H9 (cell line): ENCODE data around the gene HSD11B1. TPM values are rescaled to one million over a fixed set of nuclear protein-coding genes. Genes with fewer than 3 reads are reported as not detected.

Source experiments
- DNase-seq: peaks from one replicate; pipeline ENCODE4 v3.0.0-alpha.2; 2017
- H2AFZ ChIP-seq: one replicate; pipeline ENCODE4 v1.6.1; 2013; ENCODE audit warnings: mild to moderate bottlenecking, low read length, control low read depth, moderate library complexity
- H2AK5ac ChIP-seq: 2 replicates; pipeline ENCODE4 v1.6.1; 2013; ENCODE audit warnings: low read length, control low read depth, mixed read lengths; ENCODE audit not compliant: insufficient read length
- H2BK120ac ChIP-seq: one replicate; pipeline ENCODE4 v1.6.1; 2013; ENCODE audit warnings: low read depth, mild to moderate bottlenecking, low read length, control low read depth, inconsistent platforms; ENCODE audit not compliant: poor library complexity, severe bottlenecking
- H2BK12ac ChIP-seq: 2 replicates; pipeline ENCODE4 v1.6.1; 2013; ENCODE audit warnings: low read length, control low read depth, mixed read lengths, low read depth; ENCODE audit not compliant: insufficient read length
- H2BK15ac ChIP-seq: 2 replicates; pipeline ENCODE4 v1.6.1; 2013; ENCODE audit warnings: low read depth, low read length, control low read depth
- H2BK20ac ChIP-seq: one replicate; pipeline ENCODE4 v1.6.1; 2013; ENCODE audit warnings: low read depth, mild to moderate bottlenecking, low read length, control low read depth, inconsistent platforms; ENCODE audit not compliant: poor library complexity, severe bottlenecking
- H2BK5ac ChIP-seq: 2 replicates; pipeline ENCODE4 v1.6.1; 2013; ENCODE audit warnings: low read length, control low read depth, mixed read lengths; ENCODE audit not compliant: insufficient read length
- H3K14ac ChIP-seq: 2 replicates; pipeline ENCODE4 v1.6.1; 2013; ENCODE audit warnings: low read length, control low read depth; ENCODE audit not compliant: insufficient read depth
- H3K18ac ChIP-seq: 2 replicates; pipeline ENCODE4 v1.6.1; 2013; ENCODE audit warnings: low read depth, mild to moderate bottlenecking, mixed read lengths, low read length, control low read depth; ENCODE audit not compliant: insufficient read length
- H3K23ac ChIP-seq: 2 replicates; pipeline ENCODE4 v1.6.1; 2013; ENCODE audit warnings: low read length, control low read depth, mixed read lengths, low read depth; ENCODE audit not compliant: insufficient read length
- H3K23me2 ChIP-seq: 2 replicates; pipeline ENCODE4 v1.6.1; 2013; ENCODE audit warnings: low read depth, mild to moderate bottlenecking, mixed read lengths, low read length, control low read depth; ENCODE audit not compliant: insufficient read length, poor library complexity, severe bottlenecking
- H3K27ac ChIP-seq: 2 replicates; pipeline ENCODE4 v1.5.1; 2013; ENCODE audit warnings: low read length, control low read depth, mixed read lengths, low read depth; ENCODE audit not compliant: insufficient read length
- H3K27me3 ChIP-seq: 2 replicates; pipeline ENCODE4 v1.6.1; 2013; ENCODE audit warnings: low read length, control low read depth, inconsistent platforms; ENCODE audit not compliant: insufficient read depth
- H3K4ac ChIP-seq: 2 replicates; pipeline ENCODE4 v1.6.1; 2013; ENCODE audit warnings: low read depth, mild to moderate bottlenecking, control low read depth, inconsistent platforms, low read length, moderate library complexity
- H3K4me1 ChIP-seq: 2 replicates; pipeline ENCODE4 v1.6.1; 2013; ENCODE audit warnings: low read length, control low read depth, inconsistent platforms; ENCODE audit not compliant: insufficient read depth
- H3K4me2 ChIP-seq: 2 replicates; pipeline ENCODE4 v1.6.1; 2013; ENCODE audit warnings: low read length, control low read depth, mixed read lengths; ENCODE audit not compliant: insufficient read length, insufficient read depth
- H3K56ac ChIP-seq: 2 replicates; pipeline ENCODE4 v1.6.1; 2013; ENCODE audit warnings: low read depth, mild to moderate bottlenecking, mixed read lengths, low read length, control low read depth; ENCODE audit not compliant: insufficient read length
- H3K79me1 ChIP-seq: 2 replicates; pipeline ENCODE4 v1.6.1; 2013; ENCODE audit warnings: low read depth, mild to moderate bottlenecking, moderate library complexity, low read length, control low read depth, inconsistent platforms; ENCODE audit not compliant: insufficient read depth, poor library complexity, severe bottlenecking
- H3K79me2 ChIP-seq: 2 replicates; pipeline ENCODE4 v1.6.1; 2013; ENCODE audit warnings: low read length, control low read depth, inconsistent platforms; ENCODE audit not compliant: insufficient read depth
- H3K9ac ChIP-seq: 2 replicates; pipeline ENCODE4 v1.6.1; 2013; ENCODE audit warnings: low read length, control low read depth, mixed read lengths; ENCODE audit not compliant: insufficient read length; ENCODE audit errors: extremely low read depth
- H3K9me3 ChIP-seq: one replicate; pipeline ENCODE4 v1.6.1; 2013; ENCODE audit warnings: low read depth, low read length, inconsistent platforms; ENCODE audit not compliant: control insufficient read depth
- H3T11ph ChIP-seq: one replicate; pipeline ENCODE4 v1.6.1; 2013; ENCODE audit warnings: mild to moderate bottlenecking, low read length, control low read depth, inconsistent platforms
- H4K20me1 ChIP-seq: one replicate; pipeline ENCODE4 v1.6.1; 2013; ENCODE audit not compliant: control insufficient read depth, insufficient read length, insufficient read depth
- H4K5ac ChIP-seq: 2 replicates; pipeline ENCODE4 v1.6.1; 2013; ENCODE audit warnings: low read depth, mild to moderate bottlenecking, mixed read lengths, low read length, control low read depth; ENCODE audit not compliant: insufficient read length
- H4K8ac ChIP-seq: replicated peaks from 2 replicates; pipeline ENCODE4 v1.6.1; 2013; ENCODE audit warnings: low read length, control low read depth, mixed read lengths, low read depth; ENCODE audit not compliant: insufficient read length
- H4K91ac ChIP-seq: 2 replicates; pipeline ENCODE4 v1.6.1; 2013; ENCODE audit warnings: low read depth, mild to moderate bottlenecking, moderate library complexity, mixed read lengths, low read length, control low read depth; ENCODE audit not compliant: insufficient read length
- H3K27ac Mint-ChIP-seq, 3 experiments: 2 replicates in 2 of 3; 3 replicates in 1 of 3; pipeline ENCODE4 v1.8.0; 2020 to 2021; ENCODE audit warnings: mixed read lengths in 3 of 3, mild to moderate bottlenecking in 1 of 3, moderate library complexity in 1 of 3
- H3K27me3 Mint-ChIP-seq: 2 replicates; pipeline ENCODE4 v1.8.0; 2021; ENCODE audit warnings: low read depth, mild to moderate bottlenecking, moderate library complexity, mixed read lengths
- H3K36me3 Mint-ChIP-seq, 3 experiments: 2 replicates in 2 of 3; 3 replicates in 1 of 3; pipeline ENCODE4 v1.8.0; 2020 to 2021; ENCODE audit warnings: low read depth in 3 of 3, mixed read lengths in 3 of 3; ENCODE audit not compliant: insufficient read depth in 1 of 3
- H3K4me1 Mint-ChIP-seq, 2 experiments: 2 replicates each; pipeline ENCODE4 v1.8.0; 2020; ENCODE audit warnings: mixed read lengths in 2 of 2
- H3K4me3 Mint-ChIP-seq, 2 experiments: 2 replicates in 1 of 2; 3 replicates in 1 of 2; pipeline ENCODE4 v1.8.0; 2020 to 2021; ENCODE audit warnings: mild to moderate bottlenecking in 2 of 2, mixed read lengths in 2 of 2, moderate library complexity in 1 of 2
- H3K9me3 Mint-ChIP-seq, 2 experiments: 2 replicates in 1 of 2; 3 replicates in 1 of 2; pipeline ENCODE4 v1.8.0; 2020; ENCODE audit warnings: mild to moderate bottlenecking in 2 of 2, mixed read lengths in 2 of 2, moderate library complexity in 1 of 2
- WGBS: extraction: QIAGEN DNeasy Blood & Tissue Kit; methylation state at CpG from one replicate; pipeline ENCODE4 v1.1.7; 2013; ENCODE audit warnings: missing lambda C conversion rate, low lambda C conversion rate, mixed read lengths; ENCODE audit not compliant: insufficient read length; ENCODE audit errors: extremely low coverage; 5-methylcytosine and 5-hydroxymethylcytosine counted together
- total RNA-seq: library from RNA; stranded (reverse); gene quantifications from 2 replicates; pipeline ENCODE4 v1.2.1, GENCODE V29; 2021
- TF ChIP-seq, protein P1 (sequence below): fragments of 200-600 bp; sonication (generic); conservative IDR thresholded peaks from 3 replicates; pipeline ENCODE4 v1.8.0; 2021; ENCODE audit warnings: antibody characterized with exemption, mild to moderate bottlenecking

Gene HSD11B1
- total RNA-seq, 1 experiment from 2014 or later: not detected

DNA sequence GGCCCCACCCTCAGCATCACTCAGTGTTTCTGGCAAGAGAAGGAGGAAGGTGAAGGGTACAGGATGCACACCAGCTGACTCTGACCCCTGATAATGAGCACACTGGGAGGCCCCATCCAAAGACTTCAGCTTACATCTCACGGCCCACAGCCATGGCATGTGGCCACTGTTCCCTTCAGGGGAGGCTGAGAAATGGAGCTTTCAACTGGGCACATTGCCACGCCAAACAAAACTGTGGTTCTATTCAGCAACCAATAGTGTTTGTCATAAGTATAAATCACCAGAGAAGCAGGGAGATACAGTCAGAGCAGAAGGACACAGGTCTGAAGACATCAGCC, 38.5 kb downstream of the HSD11B1 start:
- Histone ChIP-seq H2BK120ac (no peak overlapping the region), H3K9ac (no peak overlapping the region), H2AK5ac (no peak overlapping the region), H3K23ac (no peak overlapping the region), H3K79me1 (no peaks in the 10 kb centered on the region), H2BK5ac (no peak overlapping the region), H4K5ac (no peak overlapping the region), H3K14ac (no peak overlapping the region), H2BK20ac (no peak overlapping the region), H3K27me3 (no peaks in the 10 kb centered on the region; the same call in 1 of the 2 replicates), H3K4ac (no peak overlapping the region), H3K4me1 (no peaks in the 10 kb centered on the region), H2AFZ (no peak overlapping the region), H3K18ac (no peak overlapping the region), H4K20me1 (no peaks in the 10 kb centered on the region), H2BK12ac (no peak overlapping the region), H3K4me2 (no peak overlapping the region), H4K91ac (no peak overlapping the region), H3K23me2 (no peaks in the 10 kb centered on the region), H3K56ac (no peak overlapping the region), H3K79me2 (no peaks in the 10 kb centered on the region), H3T11ph (no peak overlapping the region), H3K9me3 (no peaks in the 10 kb centered on the region), H3K27ac (no peak overlapping the region), H2BK15ac (no peak overlapping the region), H4K8ac (no peak overlapping the region)
- no peak overlapping the region for H3K27ac Mint-ChIP-seq
- TF ChIP-seq, protein P1, sequence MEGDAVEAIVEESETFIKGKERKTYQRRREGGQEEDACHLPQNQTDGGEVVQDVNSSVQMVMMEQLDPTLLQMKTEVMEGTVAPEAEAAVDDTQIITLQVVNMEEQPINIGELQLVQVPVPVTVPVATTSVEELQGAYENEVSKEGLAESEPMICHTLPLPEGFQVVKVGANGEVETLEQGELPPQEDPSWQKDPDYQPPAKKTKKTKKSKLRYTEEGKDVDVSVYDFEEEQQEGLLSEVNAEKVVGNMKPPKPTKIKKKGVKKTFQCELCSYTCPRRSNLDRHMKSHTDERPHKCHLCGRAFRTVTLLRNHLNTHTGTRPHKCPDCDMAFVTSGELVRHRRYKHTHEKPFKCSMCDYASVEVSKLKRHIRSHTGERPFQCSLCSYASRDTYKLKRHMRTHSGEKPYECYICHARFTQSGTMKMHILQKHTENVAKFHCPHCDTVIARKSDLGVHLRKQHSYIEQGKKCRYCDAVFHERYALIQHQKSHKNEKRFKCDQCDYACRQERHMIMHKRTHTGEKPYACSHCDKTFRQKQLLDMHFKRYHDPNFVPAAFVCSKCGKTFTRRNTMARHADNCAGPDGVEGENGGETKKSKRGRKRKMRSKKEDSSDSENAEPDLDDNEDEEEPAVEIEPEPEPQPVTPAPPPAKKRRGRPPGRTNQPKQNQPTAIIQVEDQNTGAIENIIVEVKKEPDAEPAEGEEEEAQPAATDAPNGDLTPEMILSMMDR: no peak
- no CpG with 5 or more reads among the region's 2 CpGs for WGBS
- H3K9me3 Mint-ChIP-seq: no peaks in the 10 kb centered on the region
- no peak overlapping the region for H3K4me3 Mint-ChIP-seq
- no peak for DNase-seq
- H3K36me3 Mint-ChIP-seq: no peaks in the 10 kb centered on the region
- peaks cover 54% of the 10 kb centered on the region for H3K27me3 Mint-ChIP-seq
- peaks cover 6 to 7% of the 10 kb centered on the region in 2 experiments for H3K4me1 Mint-ChIP-seq
